ENCODE measurements around the gene HDHD5. TPM values are rescaled to one million over a fixed set of nuclear protein-coding genes. Genes with fewer than 3 reads are reported as not detected.
A peak's percentile ranks its signal among the peaks of the same experiment; 100 is the strongest.

Gene HDHD5
- total RNA-seq, 4 donors from 2014 or later = 36.8 to 50.4 (median 39.7) TPM

DNA sequence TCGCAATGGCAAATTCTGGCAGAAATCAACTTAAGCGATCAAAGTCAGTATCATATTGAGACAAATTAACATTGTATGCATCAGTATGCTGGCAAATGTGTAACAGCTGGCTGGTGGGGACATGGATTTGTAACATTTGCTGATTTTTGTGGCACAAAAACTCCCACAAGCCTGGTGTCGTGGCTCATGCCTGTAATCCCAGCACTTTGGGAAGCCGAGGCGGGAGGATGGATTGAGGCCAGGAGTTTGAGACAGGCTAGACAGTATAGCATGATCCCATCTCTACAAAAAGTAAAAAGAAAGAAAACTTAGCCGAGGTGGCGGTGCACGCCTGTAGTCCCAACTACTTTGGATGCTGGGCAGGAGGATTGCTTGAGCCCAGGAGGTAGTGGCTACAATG, 17.6 kb upstream of the HDHD5 start:
- DNase-seq (ENCODE audit: low spot score in 2 of 2) = no peak
- WGBS, 2 donors = 84 to 91% methylated on average over 8 of the region's 8 CpGs
- TF ChIP-seq POLR2A (IDR thresholded peaks at IDR 0.05) = no peak
- TF ChIP-seq, protein P1, sequence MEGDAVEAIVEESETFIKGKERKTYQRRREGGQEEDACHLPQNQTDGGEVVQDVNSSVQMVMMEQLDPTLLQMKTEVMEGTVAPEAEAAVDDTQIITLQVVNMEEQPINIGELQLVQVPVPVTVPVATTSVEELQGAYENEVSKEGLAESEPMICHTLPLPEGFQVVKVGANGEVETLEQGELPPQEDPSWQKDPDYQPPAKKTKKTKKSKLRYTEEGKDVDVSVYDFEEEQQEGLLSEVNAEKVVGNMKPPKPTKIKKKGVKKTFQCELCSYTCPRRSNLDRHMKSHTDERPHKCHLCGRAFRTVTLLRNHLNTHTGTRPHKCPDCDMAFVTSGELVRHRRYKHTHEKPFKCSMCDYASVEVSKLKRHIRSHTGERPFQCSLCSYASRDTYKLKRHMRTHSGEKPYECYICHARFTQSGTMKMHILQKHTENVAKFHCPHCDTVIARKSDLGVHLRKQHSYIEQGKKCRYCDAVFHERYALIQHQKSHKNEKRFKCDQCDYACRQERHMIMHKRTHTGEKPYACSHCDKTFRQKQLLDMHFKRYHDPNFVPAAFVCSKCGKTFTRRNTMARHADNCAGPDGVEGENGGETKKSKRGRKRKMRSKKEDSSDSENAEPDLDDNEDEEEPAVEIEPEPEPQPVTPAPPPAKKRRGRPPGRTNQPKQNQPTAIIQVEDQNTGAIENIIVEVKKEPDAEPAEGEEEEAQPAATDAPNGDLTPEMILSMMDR (IDR thresholded peaks at IDR 0.05) = no peak
- H3K4me3 ChIP-seq (ENCODE audit: low read depth, poor library complexity, severe bottlenecking) = no peak overlapping the region
- intact Hi-C loops (cut with DNase I; ENCODE audit: low total_unique reads) = no loop called here

GRCh38 chr22:17172029-17172833, 13.2 kb upstream of the HDHD5 start:
- no peak for DNase-seq (ENCODE audit: low spot score in 2 of 2)
- TF ChIP-seq, protein P1 (IDR thresholded peaks at IDR 0.05) = peak in 1 of 3 donors; percentile 51
- TF ChIP-seq POLR2A (IDR thresholded peaks at IDR 0.05) = no peak
- 43 to 45% methylated on average over 24 of the region's 24 CpGs for WGBS, 2 donors
- peak overlapping the region; percentile 43 for H3K4me3 ChIP-seq (ENCODE audit: low read depth, poor library complexity, severe bottlenecking)
- intact Hi-C loops (cut with DNase I; ENCODE audit: low total_unique reads) = loop anchor here (5.0 kb wide), 1 partner anchor 330 kb away; no protein-coding TSS in a partner anchor

DNA sequence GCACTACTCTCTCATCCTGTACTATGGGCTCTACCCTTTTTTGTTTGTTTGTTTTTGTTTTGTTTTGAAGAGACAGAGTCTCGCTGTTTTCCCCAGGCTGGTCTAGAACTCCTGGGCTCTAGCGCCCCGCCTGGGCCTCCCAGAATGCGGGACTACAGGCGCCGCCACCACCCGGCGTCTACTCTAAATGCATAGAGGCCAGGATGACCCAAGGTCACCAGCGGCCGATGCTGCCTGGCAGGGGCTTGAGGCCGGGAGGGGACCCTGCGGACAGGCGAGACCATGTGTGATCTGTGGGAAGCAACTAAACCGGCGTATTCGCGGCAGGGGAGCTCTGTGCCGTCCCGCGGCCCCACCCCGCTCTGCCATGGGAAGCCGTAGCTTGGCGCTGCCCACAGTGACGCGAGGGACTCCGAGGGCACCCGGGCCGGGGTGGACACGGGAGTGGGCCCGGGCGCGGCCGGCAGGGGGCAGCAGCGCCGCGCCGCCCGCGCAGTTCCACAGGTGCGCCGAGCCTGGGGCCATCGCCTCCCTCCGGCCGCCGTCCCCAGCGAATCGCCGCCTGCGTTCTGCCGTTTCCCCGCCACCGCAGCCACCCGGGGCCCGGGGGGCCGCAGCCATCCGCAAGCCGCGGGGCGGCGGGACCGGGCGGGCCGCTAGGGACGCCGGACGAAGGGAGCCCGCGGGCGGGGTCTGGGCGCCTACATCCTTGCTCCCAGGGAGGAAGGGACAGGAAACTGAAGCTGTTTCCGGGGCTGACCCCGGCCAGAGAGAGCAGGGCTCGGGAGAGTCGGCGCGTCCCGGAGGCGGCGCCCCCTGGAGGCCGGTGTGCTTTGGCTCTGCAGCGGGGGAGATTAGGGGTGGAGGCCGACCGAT, 12.3 kb upstream of the HDHD5 start:
- peak; percentile 72 to 96 for DNase-seq (ENCODE audit: low spot score in 2 of 2)
- 1% methylated on average over 25 to 58 of the region's 83 CpGs for WGBS, 2 donors
- intact Hi-C loops (cut with DNase I; ENCODE audit: low total_unique reads) = loop anchor here (5.0 kb wide), 1 partner anchor 331 kb away; no protein-coding TSS in a partner anchor
- TF ChIP-seq, protein P1 (IDR thresholded peaks at IDR 0.05) = no peak
- no peak for TF ChIP-seq POLR2A (IDR thresholded peaks at IDR 0.05)
- peak overlapping the region; percentile 43 for H3K4me3 ChIP-seq (ENCODE audit: low read depth, poor library complexity, severe bottlenecking)

GRCh38 chr22:17167486-17167885, 8.4 kb upstream of the HDHD5 start:
- TF ChIP-seq, protein P1 (IDR thresholded peaks at IDR 0.05) = no peak
- no peak for TF ChIP-seq POLR2A (IDR thresholded peaks at IDR 0.05)
- no peak overlapping the region for H3K4me3 ChIP-seq (ENCODE audit: low read depth, poor library complexity, severe bottlenecking)
- no peak for DNase-seq (ENCODE audit: low spot score in 2 of 2)
- 25 to 30% methylated on average over 7 of the region's 7 CpGs for WGBS, 2 donors
- intact Hi-C loops (cut with DNase I; ENCODE audit: low total_unique reads) = loop anchor here (10.0 kb wide), 1 partner anchor 93 kb away; no protein-coding TSS in a partner anchor

DNA sequence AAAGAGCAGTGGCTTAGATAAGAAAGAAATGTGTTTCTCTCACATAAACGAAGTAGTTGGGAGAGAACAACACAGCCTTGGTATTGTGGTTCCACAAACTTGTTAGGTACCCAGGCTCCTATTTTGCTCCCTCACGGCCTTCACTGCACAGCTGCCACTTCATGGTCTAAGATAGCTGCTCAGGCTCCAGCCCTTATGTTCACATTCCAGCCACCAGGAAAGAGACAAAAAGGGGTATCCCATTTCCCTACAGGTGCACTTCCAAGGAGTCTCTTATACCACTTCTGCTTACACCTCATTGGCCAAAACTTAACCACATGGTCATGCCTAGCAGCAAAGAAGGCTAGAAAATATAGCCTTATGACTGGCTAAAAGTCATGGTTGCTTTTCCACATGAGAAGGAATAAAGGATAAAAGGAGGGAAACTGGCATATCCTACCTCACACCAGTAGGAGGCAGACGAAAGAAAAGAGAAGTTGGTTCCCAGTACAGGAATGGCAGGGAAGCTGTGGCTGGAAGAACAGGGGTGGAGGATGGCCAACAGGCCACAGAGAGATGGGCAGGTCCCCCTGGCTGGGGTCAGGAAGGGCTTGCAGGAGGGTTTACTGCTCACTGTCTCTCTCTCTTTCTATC, 5.4 kb upstream of the HDHD5 start:
- intact Hi-C loops (cut with DNase I; ENCODE audit: low total_unique reads) = loop anchor here (10.0 kb wide), 1 partner anchor 90 kb away; no protein-coding TSS in a partner anchor
- DNase-seq (ENCODE audit: low spot score in 2 of 2) = no peak
- H3K4me3 ChIP-seq (ENCODE audit: low read depth, poor library complexity, severe bottlenecking) = no peak overlapping the region
- TF ChIP-seq, protein P1 (IDR thresholded peaks at IDR 0.05) = no peak
- TF ChIP-seq POLR2A (IDR thresholded peaks at IDR 0.05) = no peak
- WGBS, 2 donors = 90 to 92% methylated on average over 3 of the region's 3 CpGs
